Caco-2 (cell line): ENCODE measurements around the gene ADIPOR2. TPM values are rescaled to one million over a fixed set of nuclear protein-coding genes. Genes with fewer than 3 reads are reported as not detected.

Source experiments
- BruUV-seq: library from RNA; stranded (reverse); fragments of 400-500 nt; replicated peaks from 2 replicates; lab custom pipeline; 2021; lab: Mats Ljungman, UMichigan
- CTCF ChIA-PET: fragments of 300-600 bp; sonication (Branson Sonifier 250); formaldehyde crosslinking; loops from one replicate; lab custom pipeline; 2022; ENCODE audit warnings: antibody characterized with exemption; lab: Charles Lee
- POLR2A ChIA-PET: fragments of 300-600 bp; sonication (Branson Sonifier 250); formaldehyde crosslinking; loops from one replicate; lab custom pipeline; 2022; ENCODE audit warnings: antibody characterized with exemption; lab: Charles Lee
- DNase-seq, 2 experiments: peaks; one replicate each; pipeline versions ENCODE4 v3.0.0 to v3.0.0-alpha.2; 2020 to 2022
- H3K27me3 ChIP-seq: replicated peaks from 2 replicates; pipeline ENCODE4 v1.6.0; 2011; ENCODE audit warnings: low read length; ENCODE audit not compliant: control insufficient read depth, insufficient read depth
- H3K36me3 ChIP-seq: 2 replicates; pipeline ENCODE4 v1.5.1; 2011; ENCODE audit warnings: low read length; ENCODE audit not compliant: control insufficient read depth, insufficient read depth
- H3K4me1 ChIP-seq: fragments of 250-450 bp; sonication (Bioruptor Pico); 2 replicates; pipeline ENCODE4 v1.5.1; 2020; ENCODE audit warnings: mild to moderate bottlenecking
- H3K4me3 ChIP-seq: 2 replicates; pipeline ENCODE4 v1.5.1; 2011; ENCODE audit warnings: low read depth, mild to moderate bottlenecking, control low read depth, low read length
- H3K9me3 ChIP-seq: fragments of 250-450 bp; sonication (Bioruptor Pico); 2 replicates; pipeline ENCODE4 v1.5.1; 2020; ENCODE audit warnings: mild to moderate bottlenecking, moderate library complexity
- H3K27ac Mint-ChIP-seq: one replicate; pipeline ENCODE4 v1.8.0; 2022; ENCODE audit warnings: mixed read lengths; ENCODE audit not compliant: unreplicated experiment
- H3K27me3 Mint-ChIP-seq: one replicate; pipeline ENCODE4 v1.8.0; 2022; ENCODE audit warnings: mixed read lengths; ENCODE audit not compliant: insufficient read depth, unreplicated experiment
- H3K36me3 Mint-ChIP-seq: one replicate; pipeline ENCODE4 v1.8.0; 2022; ENCODE audit warnings: mild to moderate bottlenecking, mixed read lengths; ENCODE audit not compliant: insufficient read depth, unreplicated experiment
- H3K4me1 Mint-ChIP-seq: one replicate; pipeline ENCODE4 v1.8.0; 2022; ENCODE audit warnings: low read depth, mixed read lengths; ENCODE audit not compliant: unreplicated experiment
- H3K4me3 Mint-ChIP-seq: one replicate; pipeline ENCODE4 v1.8.0; 2022; ENCODE audit warnings: mild to moderate bottlenecking, moderate library complexity, mixed read lengths; ENCODE audit not compliant: unreplicated experiment
- H3K9me3 Mint-ChIP-seq: one replicate; pipeline ENCODE4 v1.8.0; 2022; ENCODE audit warnings: mixed read lengths; ENCODE audit not compliant: unreplicated experiment
- CTCF ChIP-seq, 2 experiments: fragments of 200-600 bp in 1 of 2; IDR thresholded peaks; 1 replicate in 1 of 2; 2 replicates in 1 of 2; pipeline versions ENCODE4 v1.5.1 to v1.8.0; 2011 to 2022; ENCODE audit warnings: antibody characterized with exemption in 1 of 2, control low read depth in 1 of 2, inconsistent platforms in 1 of 2, low read depth in 1 of 2, low read length in 1 of 2, mild to moderate bottlenecking in 1 of 2, moderate library complexity in 1 of 2; ENCODE audit not compliant: insufficient read depth in 1 of 2, severe bottlenecking in 1 of 2, unreplicated experiment in 1 of 2
- intact Hi-C: fragments of 100-400 bp; cut with micrococcal nuclease; formaldehyde crosslinking; loops from one replicate; pipeline ENCODE4 v1.10.0; 2022; ENCODE audit not compliant: unreplicated experiment
- total RNA-seq: library from RNA; stranded (reverse); gene quantifications from 2 replicates; pipeline ENCODE4 v1.2.3, GENCODE V29; 2022

ADIPOR2 gene
- total RNA-seq, 1 experiment from 2014 or later = 119 TPM

- Histone ChIP-seq H3K4me3 (no peak overlapping the region), H3K36me3 (peaks cover 2% of the 10 kb centered on the region; the same call in 1 of the 2 replicates), H3K27me3 (no peaks in the 10 kb centered on the region), H3K9me3 (no peaks in the 10 kb centered on the region), H3K4me1 (peaks cover 39% of the 10 kb centered on the region)
- Mint-ChIP-seq H3K27ac (no peak overlapping the region), H3K27me3 (no peaks in the 10 kb centered on the region), H3K4me1 (peaks cover 36% of the 10 kb centered on the region), H3K4me3 (no peak overlapping the region), H3K36me3 (peaks cover 78% of the 10 kb centered on the region), H3K9me3 (no peaks in the 10 kb centered on the region)
- TF ChIP-seq CTCF (IDR thresholded peaks at IDR 0.05; ENCODE audit: insufficient read depth in 1 of 2, low read depth in 1 of 2, low read length in 1 of 2, severe bottlenecking in 1 of 2, unreplicated experiment in 1 of 2) = no peak
- CTCF ChIA-PET = no interaction called here
- intact Hi-C loops = loop anchor here (2.0 kb wide), 1 partner anchor 39 kb away; no protein-coding TSS in a partner anchor
- DNase-seq = no peak
- BruUV-seq = no TSS peak
- POLR2A ChIA-PET = no interaction called here
Measured at GRCh38 chr12:1779783-1780182, 88.9 kb downstream of the ADIPOR2 start.

GRCh38 chr12:1781772-1782171 lies 90.9 kb downstream of the ADIPOR2 start:
- H3K4me3 ChIP-seq = no peak overlapping the region
- no peaks in the 10 kb centered on the region for H3K9me3 Mint-ChIP-seq
- no peaks in the 10 kb centered on the region for H3K9me3 ChIP-seq
- intact Hi-C loops = loop anchor here (1.0 to 2.0 kb wide), 4 partner anchors 15 to 83 kb away; no protein-coding TSS in a partner anchor
- H3K36me3 Mint-ChIP-seq = peaks cover 78% of the 10 kb centered on the region
- TF ChIP-seq CTCF (IDR thresholded peaks at IDR 0.05; ENCODE audit: insufficient read depth in 1 of 2, low read depth in 1 of 2, low read length in 1 of 2, severe bottlenecking in 1 of 2, unreplicated experiment in 1 of 2) = no peak
- peak in 1 of 2 experiments; percentile 64 for DNase-seq
- H3K4me3 Mint-ChIP-seq = no peak overlapping the region
- BruUV-seq = no TSS peak
- H3K4me1 Mint-ChIP-seq = peaks cover 23% of the 10 kb centered on the region
- H3K36me3 ChIP-seq = peaks cover 2% of the 10 kb centered on the region
- peaks cover 27% of the 10 kb centered on the region for H3K4me1 ChIP-seq
- ChIA-PET CTCF (interaction anchor here (0.9 to 1.7 kb wide), 7 partner anchors 9 to 147 kb away, joined by 3 to 19 read pairs (median 5); no protein-coding TSS in a partner anchor), POLR2A (interaction anchor here (0.6 to 1.7 kb wide), 3 partner anchors 40 to 91 kb away, joined by 3 to 13 read pairs (median 7); partner anchors contain the start of gene ADIPOR2)
- peak overlapping the region; percentile 33 for H3K27ac Mint-ChIP-seq
- H3K27me3 Mint-ChIP-seq = no peaks in the 10 kb centered on the region
- H3K27me3 ChIP-seq = no peaks in the 10 kb centered on the region

- no peaks in the 10 kb centered on the region for H3K27me3 ChIP-seq
- Mint-ChIP-seq H3K27ac (peak overlapping the region; percentile 33), H3K4me3 (no peak overlapping the region), H3K9me3 (no peaks in the 10 kb centered on the region), H3K36me3 (peaks cover 81% of the 10 kb centered on the region), H3K4me1 (peaks cover 21% of the 10 kb centered on the region), H3K27me3 (no peaks in the 10 kb centered on the region)
- no peak overlapping the region for H3K4me3 ChIP-seq
- no peaks in the 10 kb centered on the region for H3K9me3 ChIP-seq
- ChIA-PET POLR2A (interaction anchor here (1.0 to 1.7 kb wide), 3 partner anchors 15 to 91 kb away, joined by 3 to 13 read pairs (median 3); partner anchors contain the start of gene ADIPOR2), CTCF (interaction anchor here (0.7 to 1.7 kb wide), 8 partner anchors 9 to 148 kb away, joined by 3 to 19 read pairs (median 4); no protein-coding TSS in a partner anchor)
- no peak for TF ChIP-seq CTCF (IDR thresholded peaks at IDR 0.05; ENCODE audit: insufficient read depth in 1 of 2, low read depth in 1 of 2, low read length in 1 of 2, severe bottlenecking in 1 of 2, unreplicated experiment in 1 of 2)
- BruUV-seq = no TSS peak
- DNase-seq = no peak
- intact Hi-C loops = loop anchor here (2.0 kb wide), 1 partner anchor 83 kb away; no protein-coding TSS in a partner anchor
- peaks cover 4% of the 10 kb centered on the region for H3K36me3 ChIP-seq
- peaks cover 25% of the 10 kb centered on the region for H3K4me1 ChIP-seq
Measured at GRCh38 chr12:1782215-1782614, 91.3 kb downstream of the ADIPOR2 start.
